DND-41 (cell line): Measurements from ENCODE around the gene RTN4RL1.

Experiments
- ATAC-seq: fragments of 200-7000 bp; cut with Tn5 transposase; 3 replicates; pipeline ENCODE4 v1.9.1; 2021; ENCODE audit warnings: low read depth; ENCODE audit not compliant: insufficient read depth
- DNase-seq: peaks from one replicate; pipeline ENCODE4 v3.0.0-alpha.2; 2020
- H2AFZ ChIP-seq: 2 replicates; pipeline ENCODE4 v1.6.0; 2012; ENCODE audit warnings: low read depth, low read length
- H3K27ac ChIP-seq: 2 replicates; pipeline ENCODE4 v1.5.1; 2012; ENCODE audit warnings: low read length, inconsistent platforms
- H3K27me3 ChIP-seq: fragments of 200-600 bp; sonication (generic); 2 replicates; pipeline ENCODE4 v1.6.0; 2012; ENCODE audit warnings: low read length, mild to moderate bottlenecking, inconsistent platforms; ENCODE audit not compliant: insufficient read depth, poor library complexity
- H3K36me3 ChIP-seq: 2 replicates; pipeline ENCODE4 v1.5.1; 2012; ENCODE audit warnings: low read length, inconsistent platforms; ENCODE audit not compliant: insufficient read depth
- H3K4me1 ChIP-seq: 2 replicates; pipeline ENCODE4 v1.5.1; 2012; ENCODE audit warnings: mild to moderate bottlenecking, low read length; ENCODE audit not compliant: insufficient read depth
- H3K4me2 ChIP-seq: 2 replicates; pipeline ENCODE4 v1.6.0; 2012; ENCODE audit warnings: mild to moderate bottlenecking, moderate library complexity, low read length, inconsistent platforms; ENCODE audit not compliant: insufficient read depth
- H3K4me3 ChIP-seq, 2 experiments: fragments of 200-600 bp in 1 of 2; shearing (Covaris generic) in 1 of 2; 2 replicates each; pipeline ENCODE4 v1.5.1; 2012 to 2016; ENCODE audit warnings: inconsistent platforms in 2 of 2, low read length in 2 of 2, mild to moderate bottlenecking in 2 of 2, low read depth in 1 of 2, moderate library complexity in 1 of 2
- H3K79me2 ChIP-seq: 2 replicates; pipeline ENCODE4 v1.6.0; 2012; ENCODE audit warnings: low read length, inconsistent platforms; ENCODE audit not compliant: insufficient read depth
- H3K9ac ChIP-seq: 2 replicates; pipeline ENCODE4 v1.6.0; 2012; ENCODE audit warnings: low read depth, mild to moderate bottlenecking, inconsistent platforms, low read length, moderate library complexity
- H3K9me3 ChIP-seq: 2 replicates; pipeline ENCODE4 v1.5.1; 2012; ENCODE audit warnings: low read length, moderate library complexity, mild to moderate bottlenecking, inconsistent platforms; ENCODE audit not compliant: insufficient read depth, severe bottlenecking
- H4K20me1 ChIP-seq: 2 replicates; pipeline ENCODE4 v1.6.0; 2012; ENCODE audit warnings: low read length; ENCODE audit not compliant: insufficient read depth
- EZH2 ChIP-seq: IDR thresholded peaks from 3 replicates; pipeline ENCODE4 v1.6.1; 2012; ENCODE audit warnings: borderline replicate concordance, low read depth, mild to moderate bottlenecking, moderate library complexity, low read length, inconsistent platforms; ENCODE audit not compliant: severe bottlenecking
- TF ChIP-seq, protein P1 (sequence below): IDR thresholded peaks from 2 replicates; pipeline ENCODE4 v1.5.1; 2012; ENCODE audit warnings: borderline replicate concordance, low read length, moderate library complexity, mild to moderate bottlenecking; ENCODE audit not compliant: poor library complexity, severe bottlenecking; ENCODE audit errors: extremely low read depth

Gene RTN4RL1

DNA sequence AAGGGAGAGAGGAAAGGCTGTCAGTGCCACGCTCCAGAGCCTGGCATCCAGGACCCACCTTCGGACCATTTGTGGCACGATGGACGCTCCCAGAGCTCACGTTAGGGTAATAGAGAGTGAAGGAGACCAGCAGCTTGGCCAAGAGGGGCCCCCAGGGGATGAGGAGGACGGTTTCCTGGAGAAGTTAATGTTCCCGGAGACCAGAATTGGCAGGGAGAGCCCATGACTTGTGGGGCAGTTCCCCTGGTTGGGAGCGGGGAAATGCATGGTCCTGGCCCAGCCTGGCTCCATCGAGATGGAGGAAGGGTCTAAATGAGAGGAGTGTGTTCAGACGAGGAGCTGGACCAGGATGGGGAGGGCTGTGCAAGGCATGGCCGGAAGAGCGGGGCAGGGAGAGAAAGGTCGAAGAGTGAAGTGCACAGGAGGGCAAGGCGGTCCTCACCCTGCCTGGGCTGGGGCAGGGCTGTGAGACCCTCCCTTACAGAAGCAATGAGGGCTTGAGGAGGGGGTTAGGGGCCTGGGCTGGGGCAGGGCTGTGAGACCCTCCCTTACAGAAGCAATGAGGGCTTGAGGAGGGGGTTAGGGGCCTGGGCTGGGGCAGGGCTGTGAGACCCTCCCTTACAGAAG, 26.9 kb upstream of the RTN4RL1 start:
- no peak overlapping the region for H2AFZ ChIP-seq
- H3K27me3 ChIP-seq: peaks cover 39% of the 10 kb centered on the region
- H3K27ac ChIP-seq: no peak overlapping the region
- no peaks in the 10 kb centered on the region for H3K9me3 ChIP-seq
- TF ChIP-seq EZH2: peak; percentile 7
- TF ChIP-seq, protein P1, sequence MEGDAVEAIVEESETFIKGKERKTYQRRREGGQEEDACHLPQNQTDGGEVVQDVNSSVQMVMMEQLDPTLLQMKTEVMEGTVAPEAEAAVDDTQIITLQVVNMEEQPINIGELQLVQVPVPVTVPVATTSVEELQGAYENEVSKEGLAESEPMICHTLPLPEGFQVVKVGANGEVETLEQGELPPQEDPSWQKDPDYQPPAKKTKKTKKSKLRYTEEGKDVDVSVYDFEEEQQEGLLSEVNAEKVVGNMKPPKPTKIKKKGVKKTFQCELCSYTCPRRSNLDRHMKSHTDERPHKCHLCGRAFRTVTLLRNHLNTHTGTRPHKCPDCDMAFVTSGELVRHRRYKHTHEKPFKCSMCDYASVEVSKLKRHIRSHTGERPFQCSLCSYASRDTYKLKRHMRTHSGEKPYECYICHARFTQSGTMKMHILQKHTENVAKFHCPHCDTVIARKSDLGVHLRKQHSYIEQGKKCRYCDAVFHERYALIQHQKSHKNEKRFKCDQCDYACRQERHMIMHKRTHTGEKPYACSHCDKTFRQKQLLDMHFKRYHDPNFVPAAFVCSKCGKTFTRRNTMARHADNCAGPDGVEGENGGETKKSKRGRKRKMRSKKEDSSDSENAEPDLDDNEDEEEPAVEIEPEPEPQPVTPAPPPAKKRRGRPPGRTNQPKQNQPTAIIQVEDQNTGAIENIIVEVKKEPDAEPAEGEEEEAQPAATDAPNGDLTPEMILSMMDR: no peak
- H3K4me3 ChIP-seq: no peak overlapping the region
- H4K20me1 ChIP-seq: peaks cover 29% of the 10 kb centered on the region
- no peaks in the 10 kb centered on the region for H3K36me3 ChIP-seq
- no peak overlapping the region for H3K9ac ChIP-seq
- DNase-seq (no peak), ATAC-seq (no peak)
- no peaks in the 10 kb centered on the region for H3K79me2 ChIP-seq
- peak overlapping the region; percentile 46 for H3K4me2 ChIP-seq
- peaks cover 70% of the 10 kb centered on the region for H3K4me1 ChIP-seq

DNA sequence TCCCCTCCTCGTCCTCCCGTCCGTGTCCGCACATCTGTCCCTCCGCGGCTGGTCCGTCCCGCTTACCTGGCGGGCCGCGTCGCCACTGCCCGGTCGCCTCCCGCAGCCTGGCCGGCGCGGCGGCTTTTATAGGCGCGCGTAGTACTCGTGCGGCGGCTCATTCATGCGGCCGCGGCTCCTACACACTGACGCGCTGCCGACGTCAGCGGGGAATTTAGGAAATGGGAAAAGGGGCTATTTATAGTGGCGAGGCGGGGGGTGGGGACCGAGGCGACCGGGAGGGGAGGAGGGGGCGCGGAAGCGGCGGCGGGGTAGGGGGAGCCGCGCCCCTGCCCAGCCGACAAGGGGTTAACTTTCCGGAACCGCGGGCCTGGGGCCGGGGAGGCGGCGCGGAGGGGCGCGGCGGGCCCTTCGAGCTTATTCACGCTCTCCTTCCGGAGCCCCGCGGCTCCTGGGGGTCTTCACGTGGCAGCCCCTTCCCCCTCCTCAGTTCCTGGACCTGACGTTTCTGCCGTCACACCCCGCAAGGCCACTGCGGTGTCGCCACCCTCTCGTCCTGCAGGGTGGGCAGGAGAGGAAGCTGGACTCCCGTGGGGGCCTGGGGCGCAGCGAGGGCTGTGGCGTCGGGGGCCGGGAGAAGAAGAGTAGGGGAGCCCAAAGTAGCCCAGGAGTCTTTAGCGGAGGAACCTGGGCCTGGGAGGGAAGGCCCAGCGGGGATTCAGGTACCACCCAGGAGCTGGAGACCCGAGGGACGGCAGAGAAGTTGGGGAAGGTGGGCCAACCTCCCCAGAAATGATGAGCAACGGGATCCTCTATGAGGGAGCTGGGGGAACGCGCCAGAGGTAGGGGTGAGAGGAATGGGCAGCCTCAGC, 26.2 kb upstream of the RTN4RL1 start:
- H3K4me1 ChIP-seq: peaks cover 67% of the 10 kb centered on the region
- no peak overlapping the region for H3K27ac ChIP-seq
- no peak overlapping the region for H3K4me3 ChIP-seq
- no peak overlapping the region for H3K9ac ChIP-seq
- DNase-seq (no peak), ATAC-seq (no peak)
- no peaks in the 10 kb centered on the region for H3K79me2 ChIP-seq
- H3K36me3 ChIP-seq: no peaks in the 10 kb centered on the region
- TF ChIP-seq, protein P1: no peak
- peak; percentile 61 for TF ChIP-seq EZH2
- peaks cover 39% of the 10 kb centered on the region for H3K27me3 ChIP-seq
- H2AFZ ChIP-seq: no peak overlapping the region
- H3K9me3 ChIP-seq: no peaks in the 10 kb centered on the region
- H3K4me2 ChIP-seq: peak overlapping the region; percentile 76
- peaks cover 28% of the 10 kb centered on the region for H4K20me1 ChIP-seq

DNA sequence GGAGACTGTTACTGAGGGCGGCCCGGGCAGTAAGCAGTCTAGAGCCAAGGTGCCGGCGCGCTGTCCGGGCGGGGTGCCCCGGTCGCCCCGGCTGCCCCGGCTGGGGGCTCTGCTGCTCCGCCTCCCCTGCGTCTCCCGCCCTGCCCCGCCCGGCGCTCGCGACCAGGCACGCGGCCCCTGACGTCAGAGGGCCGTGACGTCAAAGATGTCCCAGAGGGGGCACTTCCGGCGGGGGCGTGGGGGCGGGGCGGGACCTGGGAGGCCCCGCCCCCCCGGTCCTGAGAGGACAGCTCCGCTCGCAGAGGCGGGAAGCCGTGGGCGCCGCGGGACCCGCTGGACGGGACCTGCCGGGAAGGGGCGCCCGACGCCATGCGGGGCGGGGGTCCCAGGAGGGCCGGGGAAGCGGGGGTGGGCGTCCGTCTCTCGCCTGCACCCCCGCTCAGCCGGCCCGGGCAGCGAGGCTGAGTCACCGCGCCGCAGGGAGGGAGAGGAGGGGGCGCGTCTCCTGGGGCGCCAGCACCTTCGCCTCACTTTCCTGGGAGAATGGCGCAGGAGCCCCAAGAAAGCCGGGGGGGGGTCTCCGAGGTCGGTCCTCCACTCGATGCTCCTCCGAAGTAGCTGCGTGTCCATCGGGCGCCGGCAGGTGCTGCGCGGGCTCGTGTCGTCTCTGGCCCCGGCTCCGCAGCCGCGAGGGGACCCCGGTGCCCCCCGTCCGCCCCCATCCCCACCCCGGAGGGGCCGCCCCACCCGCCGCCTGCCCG, 25.3 kb upstream of the RTN4RL1 start:
- ATAC-seq: peak; percentile 24
- Histone ChIP-seq H3K9ac (peak overlapping the region; percentile 30; the same call in 1 of the 2 replicates), H2AFZ (peak overlapping the region; percentile 26; the same call in 1 of the 2 replicates), H3K27ac (no peak overlapping the region), H3K27me3 (peaks cover 37% of the 10 kb centered on the region), H3K4me2 (peak overlapping the region; percentile 76), H3K9me3 (no peaks in the 10 kb centered on the region), H3K4me3 (peak overlapping the region in 1 of 2 experiments; percentile 58; a peak in 3 of 4 replicates), H3K36me3 (no peaks in the 10 kb centered on the region), H4K20me1 (peaks cover 27% of the 10 kb centered on the region), H3K4me1 (peaks cover 62% of the 10 kb centered on the region), H3K79me2 (no peaks in the 10 kb centered on the region)
- TF ChIP-seq, protein P1: no peak
- no peak for TF ChIP-seq EZH2
- DNase-seq: peak; percentile 77
